C4-2B (cell line): Measurements from ENCODE around the gene CELSR1.

Source experiments
- H3K27ac ChIP-seq: fragments of 450-650 bp; 2 replicates; pipeline ENCODE4 v1.5.1; 2017
- CTCF ChIP-seq: fragments of 450-650 bp; conservative IDR thresholded peaks from 2 replicates; pipeline ENCODE4 v1.5.1; 2017; ENCODE audit warnings: mild to moderate bottlenecking
- ZFX ChIP-seq: fragments of 450-650 bp; IDR thresholded peaks from 2 replicates; pipeline ENCODE4 v1.6.1; 2017

CELSR1 gene

GRCh38 chr22:46354993-46355305 is 182.5 kb downstream of the CELSR1 start:
- no peak for TF ChIP-seq CTCF
- TF ChIP-seq ZFX, result no peak
- no peak overlapping the region for H3K27ac ChIP-seq

- no peak overlapping the region for H3K27ac ChIP-seq
- TF ChIP-seq CTCF (no peak), ZFX (no peak)
Measured at GRCh38 chr22:46354176-46354992, 183.0 kb downstream of the CELSR1 start.

GRCh38 chr22:46353483-46354105 is 183.8 kb downstream of the CELSR1 start:
- H3K27ac ChIP-seq, result no peak overlapping the region
- TF ChIP-seq ZFX (no peak), CTCF (no peak)

GRCh38 chr22:46352691-46353386 is 184.6 kb downstream of the CELSR1 start:
- no peak for TF ChIP-seq CTCF
- TF ChIP-seq ZFX, result no peak
- no peak overlapping the region for H3K27ac ChIP-seq

GRCh38 chr22:46352276-46352675 is 185.1 kb downstream of the CELSR1 start:
- TF ChIP-seq CTCF (no peak), ZFX (no peak)
- H3K27ac ChIP-seq, result no peak overlapping the region

- TF ChIP-seq CTCF (no peak), ZFX (no peak)
- H3K27ac ChIP-seq, result no peak overlapping the region
Measured at GRCh38 chr22:46351767-46352166, 185.7 kb downstream of the CELSR1 start.

- no peak overlapping the region for H3K27ac ChIP-seq
- TF ChIP-seq CTCF (no peak), ZFX (no peak)
Measured at GRCh38 chr22:46351131-46351735, 186.2 kb downstream of the CELSR1 start.
